Lower leg skin (tissue), 4 donors: Measurements from ENCODE around the gene LCN12. TPM values are rescaled to one million over a fixed set of nuclear protein-coding genes. Genes with fewer than 3 reads are reported as not detected.

ENCODE experiments used
- DNase-seq, 2 donors: peaks; one replicate each; pipeline ENCODE4 v3.0.0-alpha.2; 2019; ENCODE audit warnings: low spot score in 2 of 2
- H3K4me3 ChIP-seq: fragments of 200-600 bp; sonication (generic); 2 replicates; pipeline ENCODE4 v1.5.1; 2017; ENCODE audit warnings: mild to moderate bottlenecking, low read depth; ENCODE audit not compliant: poor library complexity, severe bottlenecking
- POLR2A ChIP-seq, 2 donors: fragments of 450-650 bp; IDR thresholded peaks; one replicate each; pipeline ENCODE4 v1.6.1; 2016 to 2017; ENCODE audit warnings: antibody characterized with exemption in 2 of 2, mild to moderate bottlenecking in 1 of 2, moderate library complexity in 1 of 2
- WGBS, 2 donors: methylation state at CpG; one replicate each; pipeline ENCODE4 v1.1.5; 2018; 5-methylcytosine and 5-hydroxymethylcytosine counted together
- intact Hi-C: fragments of 100-400 bp; cut with DNase I; formaldehyde crosslinking; loops from one replicate; pipeline ENCODE4 v1.15.0; 2023; ENCODE audit warnings: low total_unique reads
- total RNA-seq, 4 donors: library from RNA; depleted of rRNA; stranded (reverse); fragments of >200 nt; gene quantifications; one replicate each; pipeline ENCODE4 v1.1.0, GENCODE V29; 2016
- TF ChIP-seq, protein P1 (sequence below), 3 donors: fragments of 450-650 bp; IDR thresholded peaks; one replicate each; pipeline ENCODE4 v1.5.1; 2016; ENCODE audit warnings: antibody characterized with exemption in 3 of 3, mild to moderate bottlenecking in 3 of 3, moderate library complexity in 2 of 3

LCN12 gene
- total RNA-seq, 4 donors from 2014 or later: not detected

DNA sequence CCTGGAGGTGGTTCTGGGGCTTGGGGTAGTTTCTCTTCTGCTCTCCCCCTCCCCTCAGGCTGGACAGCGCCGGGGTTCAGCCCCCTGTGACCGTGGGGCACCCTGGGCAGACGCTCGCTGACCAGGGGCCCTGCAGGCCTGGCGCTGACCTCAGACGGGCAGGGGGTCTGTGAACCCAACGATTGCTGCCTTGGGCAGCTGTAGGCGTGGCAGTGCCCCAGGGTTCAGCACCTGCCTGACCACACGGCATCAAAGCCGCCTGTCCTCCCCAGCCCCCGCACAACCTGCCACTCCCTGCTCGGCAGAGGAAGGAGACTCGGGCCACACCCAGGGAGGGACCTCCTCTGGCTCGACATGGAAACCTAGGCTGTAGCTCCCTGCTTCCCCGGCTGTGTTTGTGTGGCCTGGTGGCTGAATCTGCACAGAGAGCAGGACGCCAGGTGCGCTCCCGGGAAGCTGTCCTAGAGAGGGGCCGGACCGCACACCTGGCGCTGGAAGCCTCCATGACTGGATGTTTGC is 12.2 kb downstream of the LCN12 start:
- intact Hi-C loops: no loop called here
- 47% methylated on average over 12 to 16 of the region's 22 CpGs for WGBS, 2 donors
- TF ChIP-seq POLR2A (IDR thresholded peaks at IDR 0.05): no peak
- TF ChIP-seq, protein P1, sequence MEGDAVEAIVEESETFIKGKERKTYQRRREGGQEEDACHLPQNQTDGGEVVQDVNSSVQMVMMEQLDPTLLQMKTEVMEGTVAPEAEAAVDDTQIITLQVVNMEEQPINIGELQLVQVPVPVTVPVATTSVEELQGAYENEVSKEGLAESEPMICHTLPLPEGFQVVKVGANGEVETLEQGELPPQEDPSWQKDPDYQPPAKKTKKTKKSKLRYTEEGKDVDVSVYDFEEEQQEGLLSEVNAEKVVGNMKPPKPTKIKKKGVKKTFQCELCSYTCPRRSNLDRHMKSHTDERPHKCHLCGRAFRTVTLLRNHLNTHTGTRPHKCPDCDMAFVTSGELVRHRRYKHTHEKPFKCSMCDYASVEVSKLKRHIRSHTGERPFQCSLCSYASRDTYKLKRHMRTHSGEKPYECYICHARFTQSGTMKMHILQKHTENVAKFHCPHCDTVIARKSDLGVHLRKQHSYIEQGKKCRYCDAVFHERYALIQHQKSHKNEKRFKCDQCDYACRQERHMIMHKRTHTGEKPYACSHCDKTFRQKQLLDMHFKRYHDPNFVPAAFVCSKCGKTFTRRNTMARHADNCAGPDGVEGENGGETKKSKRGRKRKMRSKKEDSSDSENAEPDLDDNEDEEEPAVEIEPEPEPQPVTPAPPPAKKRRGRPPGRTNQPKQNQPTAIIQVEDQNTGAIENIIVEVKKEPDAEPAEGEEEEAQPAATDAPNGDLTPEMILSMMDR (IDR thresholded peaks at IDR 0.05): no peak
- H3K4me3 ChIP-seq: no peak overlapping the region
- DNase-seq: no peak

DNA sequence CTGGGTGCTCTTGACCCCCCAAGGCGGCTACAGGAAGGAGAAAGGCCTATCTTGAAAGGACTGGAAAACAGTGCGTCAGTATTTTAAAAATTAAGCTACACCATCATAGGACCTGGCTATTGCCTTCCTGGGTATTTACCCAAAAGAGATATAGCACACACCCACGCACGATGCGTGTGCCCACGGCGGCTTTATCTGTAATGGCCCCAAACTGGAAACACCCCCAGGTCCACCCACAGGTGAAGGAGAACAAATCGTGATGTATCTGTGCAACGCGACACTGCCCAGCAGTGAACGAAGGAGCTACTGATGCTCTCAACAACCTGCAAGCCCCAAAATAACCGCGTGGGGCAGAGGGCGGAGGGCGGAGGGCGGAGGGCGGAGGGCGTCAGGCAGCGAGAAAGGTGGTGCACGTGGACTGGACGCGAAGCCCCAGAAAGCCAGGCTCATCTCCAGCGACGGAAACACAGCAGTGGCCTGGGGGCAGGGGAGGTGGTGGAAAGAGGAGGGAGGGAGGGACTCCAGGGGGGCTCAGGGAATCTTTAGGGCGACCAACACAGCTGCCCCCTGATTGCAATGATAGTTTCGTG is 12.9 kb downstream of the LCN12 start:
- no peak for DNase-seq

DNA sequence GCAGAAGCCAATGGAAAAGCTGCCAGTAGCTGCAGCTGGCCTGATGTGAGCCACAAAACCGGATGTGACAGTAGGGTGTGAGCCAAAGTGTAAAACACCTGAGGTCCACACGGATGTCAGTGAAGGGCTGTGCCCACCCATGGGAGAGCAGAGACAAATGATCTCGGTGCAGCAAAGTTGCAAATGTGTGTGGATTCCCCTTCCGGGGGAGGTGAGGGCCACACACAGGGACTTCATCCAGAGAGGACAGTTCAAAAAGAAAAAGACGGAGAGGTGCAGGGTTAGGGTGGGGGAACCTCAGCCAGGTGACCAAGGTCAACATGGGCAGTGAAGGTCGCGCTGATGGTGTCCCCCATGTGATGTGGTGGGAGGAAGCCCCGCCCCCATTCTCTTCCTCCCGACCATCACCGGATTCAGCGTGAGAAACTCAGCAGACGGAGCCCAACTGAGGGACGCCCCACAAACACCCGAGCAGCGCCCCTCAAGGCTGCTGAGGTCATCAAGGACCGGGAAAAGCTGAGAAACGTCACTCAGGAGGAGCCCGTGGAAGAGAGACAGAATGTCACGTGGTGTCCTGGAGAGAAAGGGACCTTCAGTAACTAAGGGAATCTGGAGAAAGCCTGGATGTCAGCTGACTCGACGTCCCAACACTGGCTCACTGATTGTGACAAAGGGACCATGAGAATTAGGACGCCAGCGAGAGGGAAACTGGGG is 13.9 kb downstream of the LCN12 start:
- intact Hi-C loops: no loop called here
- TF ChIP-seq, protein P1 (IDR thresholded peaks at IDR 0.05): no peak
- no peak for TF ChIP-seq POLR2A (IDR thresholded peaks at IDR 0.05)
- 17 to 31% methylated on average over 19 to 23 of the region's 23 CpGs for WGBS, 2 donors
- no peak overlapping the region for H3K4me3 ChIP-seq
- DNase-seq: no peak

More for the DNA sequence above, 12.9 kb downstream of the LCN12 start:
- TF ChIP-seq POLR2A (IDR thresholded peaks at IDR 0.05): no peak
- TF ChIP-seq, protein P1 (IDR thresholded peaks at IDR 0.05): no peak
- intact Hi-C loops: no loop called here
- WGBS, 2 donors: 86 to 88% methylated on average over 26 of the region's 26 CpGs
- H3K4me3 ChIP-seq: no peak overlapping the region

DNA sequence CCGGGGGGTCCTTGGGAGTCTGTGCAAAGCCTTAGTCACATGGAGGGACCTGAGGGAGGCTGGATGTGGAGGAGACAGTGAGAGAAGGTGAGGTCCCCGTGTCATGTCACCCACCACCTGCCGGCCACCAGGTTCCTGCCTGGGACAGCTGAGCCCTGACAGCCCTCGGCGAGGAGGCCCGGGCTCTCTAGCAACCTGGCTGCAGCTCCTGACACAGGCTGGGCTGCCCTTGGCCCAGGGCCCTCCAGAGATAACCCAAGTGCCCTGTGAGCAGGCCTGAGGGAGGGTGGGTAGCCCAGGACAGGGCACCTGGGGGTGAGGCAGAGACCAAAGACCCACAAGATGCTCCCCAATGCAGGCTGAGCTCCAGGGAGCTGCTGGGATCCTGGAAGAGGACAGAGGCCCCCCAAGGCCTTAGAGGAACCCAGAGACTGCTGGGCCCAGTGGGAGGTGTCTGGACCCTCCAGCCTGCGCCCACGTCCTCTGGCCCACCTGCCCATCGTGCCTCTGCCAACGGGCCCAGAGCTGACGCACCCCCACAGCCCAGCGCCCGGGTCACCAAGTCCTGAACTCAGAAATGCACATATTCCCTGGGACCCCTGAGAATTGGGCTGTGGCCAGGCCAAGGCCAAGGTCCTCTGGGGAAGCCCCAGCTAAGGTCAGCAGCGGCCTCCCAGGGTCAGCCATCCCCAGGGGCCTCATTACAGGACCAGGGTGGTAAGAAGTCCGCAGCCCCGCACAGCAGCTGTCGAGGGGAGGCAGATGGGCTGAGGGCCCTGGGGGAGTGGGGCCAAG is 16.5 kb downstream of the LCN12 start:
- no peak for DNase-seq
- TF ChIP-seq, protein P1 (IDR thresholded peaks at IDR 0.05): no peak
- no peak for TF ChIP-seq POLR2A (IDR thresholded peaks at IDR 0.05)
- 77 to 78% methylated on average over 15 to 17 of the region's 17 CpGs for WGBS, 2 donors
- H3K4me3 ChIP-seq: no peak overlapping the region
- intact Hi-C loops: no loop called here

DNA sequence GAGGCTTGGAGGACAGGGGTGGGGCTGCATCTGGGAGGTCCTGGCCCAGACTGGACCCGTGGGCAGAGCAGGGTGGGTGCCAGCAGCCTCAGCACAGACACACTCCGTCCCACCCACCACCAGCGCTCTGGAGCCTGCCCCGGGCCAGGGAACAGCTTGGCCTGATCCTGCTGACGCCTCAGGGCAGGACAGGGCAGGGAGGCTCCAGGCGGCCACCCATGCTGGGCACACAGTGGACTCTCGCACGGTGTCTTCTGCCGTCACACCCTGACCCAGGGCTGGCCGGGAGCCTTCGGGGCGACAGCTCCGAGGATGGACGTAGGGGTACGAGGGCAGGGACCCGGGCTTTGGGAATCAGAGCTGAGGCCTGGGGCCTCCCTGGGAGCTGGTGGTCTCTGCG is 17.1 kb downstream of the LCN12 start:
- intact Hi-C loops: no loop called here
- no peak for DNase-seq
- 74% methylated on average over 13 to 17 of the region's 17 CpGs for WGBS, 2 donors
- H3K4me3 ChIP-seq: no peak overlapping the region
- no peak for TF ChIP-seq POLR2A (IDR thresholded peaks at IDR 0.05)
- TF ChIP-seq, protein P1 (IDR thresholded peaks at IDR 0.05): no peak
